Measurements from ENCODE around the gene MSX1. TPM values are rescaled to one million over a fixed set of nuclear protein-coding genes. Genes with fewer than 3 reads are reported as not detected.

MSX1 gene
- total RNA-seq, 4 donors from 2014 or later, result 9.7 to 20.5 (median 14.2) TPM

DNA sequence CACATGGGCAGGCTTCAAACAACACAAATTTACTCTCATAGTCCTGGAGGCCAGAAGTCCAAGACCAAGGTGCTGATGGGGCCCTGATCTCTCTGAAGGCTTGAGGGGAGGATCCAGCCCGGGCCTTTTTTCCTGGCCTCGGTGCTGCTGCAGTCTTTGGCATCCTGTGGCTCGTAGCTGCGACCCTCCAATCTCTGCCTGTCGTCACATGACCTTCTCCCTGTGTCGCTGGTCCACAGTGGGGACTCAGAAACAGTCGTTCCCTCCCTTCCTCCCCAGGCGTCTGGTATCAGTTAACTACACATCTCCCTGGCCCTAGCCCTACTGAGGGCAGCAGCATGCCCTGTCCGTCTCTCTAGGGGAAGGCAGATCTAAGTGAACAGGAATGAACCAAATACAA lies 19.1 kb upstream of the MSX1 start:
- TF ChIP-seq CTCF (IDR thresholded peaks at IDR 0.05), result no peak
- DNase-seq (ENCODE audit: low spot score), result no peak
- ATAC-seq (ENCODE audit: low FRiP score), result no peak

DNA sequence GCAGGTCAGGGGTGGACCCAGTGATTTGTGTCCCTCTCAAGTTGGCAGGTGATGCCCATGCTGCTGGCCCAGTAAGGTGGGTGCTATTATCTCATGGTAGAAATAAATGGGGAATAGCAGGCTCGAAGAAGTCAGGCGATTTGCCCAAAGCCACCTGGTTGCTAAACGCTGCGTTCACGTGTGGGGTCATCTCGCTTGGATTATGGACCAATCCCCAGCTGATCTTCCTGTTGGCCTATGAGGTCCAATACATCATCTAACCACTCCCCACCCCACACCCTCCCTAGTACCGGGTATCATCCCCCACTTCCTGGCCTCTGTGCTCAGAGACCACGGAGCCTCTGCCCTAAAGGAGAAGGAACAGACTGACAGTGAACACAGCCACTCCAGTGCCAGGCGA lies 18.3 kb upstream of the MSX1 start:
- no peak for TF ChIP-seq CTCF (IDR thresholded peaks at IDR 0.05)
- no peak for DNase-seq (ENCODE audit: low spot score)
- ATAC-seq (ENCODE audit: low FRiP score), result no peak

GRCh38 chr4:4842476-4843441 lies 16.7 kb upstream of the MSX1 start:
- DNase-seq (ENCODE audit: low spot score) (no peak), ATAC-seq (ENCODE audit: low FRiP score) (no peak)
- TF ChIP-seq CTCF (IDR thresholded peaks at IDR 0.05), result no peak

GRCh38 chr4:4843635-4844291 lies 15.7 kb upstream of the MSX1 start:
- no peak for TF ChIP-seq CTCF (IDR thresholded peaks at IDR 0.05)
- DNase-seq (ENCODE audit: low spot score), result no peak
- no peak for ATAC-seq (ENCODE audit: low FRiP score)

DNA sequence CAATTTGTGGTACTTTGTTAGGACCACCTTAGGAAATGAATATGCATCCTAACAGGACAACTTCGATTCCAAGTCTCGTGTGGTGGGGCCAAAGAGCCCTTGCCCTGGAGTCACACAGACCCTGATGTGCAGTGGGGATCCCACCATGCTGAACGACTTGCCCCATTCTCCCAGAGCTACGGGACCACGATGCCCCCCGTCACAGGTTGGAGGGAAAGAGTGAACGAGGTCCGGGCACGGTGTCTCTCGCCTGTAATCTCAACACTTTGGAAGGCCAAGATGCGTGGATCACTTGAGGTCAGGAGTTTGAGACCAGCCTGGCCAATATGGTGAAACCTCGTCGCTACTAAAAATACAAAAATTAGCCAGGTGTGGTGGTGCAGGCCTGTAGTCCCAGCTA lies 14.4 kb upstream of the MSX1 start:
- ATAC-seq (ENCODE audit: low FRiP score) (no peak), DNase-seq (ENCODE audit: low spot score) (no peak)
- TF ChIP-seq CTCF (IDR thresholded peaks at IDR 0.05), result no peak

GRCh38 chr4:4847011-4847410 lies 12.5 kb upstream of the MSX1 start:
- no peak for TF ChIP-seq CTCF (IDR thresholded peaks at IDR 0.05)
- DNase-seq (ENCODE audit: low spot score) (no peak), ATAC-seq (ENCODE audit: low FRiP score) (no peak)

All from omental fat pad (tissue), 4 donors.